HepG2 (cell line): Measurements from ENCODE around the gene PKN2. TPM values are rescaled to one million over a fixed set of nuclear protein-coding genes. Genes with fewer than 3 reads are reported as not detected.
"Not testable (repeated sequence)": the region's sequence is repeated elsewhere in the genome, so short reads cannot be mapped to it uniquely, and the experiment has no call there.

Source experiments
- ATAC-seq: fragments of 200-7000 bp; cut with Tn5 transposase; 3 replicates; pipeline ENCODE4 v1.9.1; 2020; ENCODE audit warnings: mild to moderate bottlenecking, moderate library complexity
- BruUV-seq: library from RNA; stranded (reverse); fragments of 400-500 nt; replicated peaks from 2 replicates; lab custom pipeline; 2021; lab: Mats Ljungman, UMichigan
- CTCF ChIA-PET: fragments of 300-600 bp; formaldehyde crosslinking; extraction: SDS; loops from one replicate; lab custom pipeline; 2021; ENCODE audit warnings: low total read pairs, inconsistent platforms, low intra/inter-chr PET ratio; lab: Yijun Ruan, JAX
- POLR2A ChIA-PET: fragments of 350-600 bp; sonication (Branson Sonifier 250); formaldehyde crosslinking; loops from one replicate; lab custom pipeline; 2020; ENCODE audit warnings: antibody characterized with exemption, inconsistent platforms; lab: Yijun Ruan, JAX
- DNase-seq: peaks from one replicate; pipeline ENCODE4 v3.0.0-alpha.2; 2015; ENCODE audit warnings: low spot score
- FAIRE-seq: peaks from 3 replicates; lab custom pipeline; 2011; peaks lifted over from hg19 to GRCh38; lab: Jason Lieb, UNC
- H2AFZ ChIP-seq: one replicate; pipeline ENCODE4 v1.6.1; 2011; ENCODE audit warnings: low read length, inconsistent platforms
- H3K27ac ChIP-seq: fragments of 300-600 bp; 3 replicates; pipeline ENCODE4 v1.8.0; 2011; ENCODE audit warnings: mixed run types, mild to moderate bottlenecking, mixed read lengths, low read length, inconsistent platforms; ENCODE audit not compliant: insufficient read depth; ENCODE audit errors: extremely low read length
- H3K27me3 ChIP-seq, 2 experiments: fragments of 200-600 bp in 1 of 2; 2 replicates in 1 of 2; 3 replicates in 1 of 2; pipeline versions ENCODE4 v1.6.0 to v1.8.0; 2011; ENCODE audit warnings: low read length in 2 of 2, mild to moderate bottlenecking in 2 of 2, moderate library complexity in 2 of 2, inconsistent platforms in 1 of 2; ENCODE audit not compliant: insufficient read depth in 2 of 2, control insufficient read depth in 1 of 2
- H3K36me3 ChIP-seq, 2 experiments: fragments of 200-600 bp in 1 of 2; replicated peaks in 1 of 2; 2 replicates in 1 of 2; 3 replicates in 1 of 2; pipeline versions ENCODE4 v1.5.1 to v1.8.0; 2011; ENCODE audit warnings: low read length in 2 of 2, inconsistent platforms in 1 of 2; ENCODE audit not compliant: insufficient read depth in 2 of 2, control insufficient read depth in 1 of 2
- H3K4me1 ChIP-seq: 2 replicates; pipeline ENCODE4 v1.5.1; 2012; ENCODE audit warnings: low read length, inconsistent platforms; ENCODE audit not compliant: insufficient read depth
- H3K4me2 ChIP-seq: 2 replicates; pipeline ENCODE4 v1.6.0; 2011; ENCODE audit warnings: low read depth, low read length, inconsistent platforms
- H3K4me3 ChIP-seq, 3 experiments: fragments of 200-600 bp in 1 of 3; sonication (generic), shearing (Covaris generic) in 1 of 3; replicated peaks in 1 of 3; 2 replicates each; pipeline ENCODE4 v1.5.1; 2011 to 2016; ENCODE audit warnings: low read length in 3 of 3, inconsistent platforms in 2 of 3, low read depth in 2 of 3, mild to moderate bottlenecking in 2 of 3, control low read depth in 1 of 3, mixed read lengths in 1 of 3; ENCODE audit not compliant: insufficient read depth in 1 of 3
- H3K79me2 ChIP-seq: one replicate; pipeline ENCODE4 v1.6.1; 2011; ENCODE audit warnings: low read length, inconsistent platforms; ENCODE audit not compliant: insufficient read depth
- H3K9ac ChIP-seq: 2 replicates; pipeline ENCODE4 v1.6.0; 2011; ENCODE audit warnings: mild to moderate bottlenecking, low read depth, low read length, inconsistent platforms; ENCODE audit not compliant: insufficient read depth
- H3K9me3 ChIP-seq: 2 replicates; pipeline ENCODE4 v1.5.1; 2012; ENCODE audit warnings: mild to moderate bottlenecking, low read length
- H4K20me1 ChIP-seq: 2 replicates; pipeline ENCODE4 v1.6.0; 2011; ENCODE audit warnings: inconsistent platforms, mild to moderate bottlenecking, low read length, moderate library complexity; ENCODE audit not compliant: insufficient read depth
- ZNF318 ChIP-seq: sonication (generic); formaldehyde crosslinking; IDR thresholded peaks from 2 replicates; pipeline ENCODE4 v1.4.0; 2020; ENCODE audit warnings: mild to moderate bottlenecking, missing genetic modification reagents
- ZNF598 ChIP-seq: sonication (generic); formaldehyde crosslinking; IDR thresholded peaks from 2 replicates; pipeline ENCODE4 v1.5.1; 2020; ENCODE audit warnings: mild to moderate bottlenecking, missing genetic modification reagents, borderline replicate concordance
- WGBS: methylation state at CpG from one replicate; pipeline ENCODE4 v1.1.6; 2017; ENCODE audit warnings: low lambda C conversion rate; 5-methylcytosine and 5-hydroxymethylcytosine counted together
- in situ Hi-C: cut with HindIII; loops from 2 replicates; pipeline ENCODE4 v1.10.0; 2017; ENCODE audit warnings: low pct_unique_long_range_greater_than_20kb; ENCODE audit not compliant: extremely low pct_ligation_motif_present
- intact Hi-C: fragments of 100-400 bp; cut with micrococcal nuclease; formaldehyde crosslinking; loops from one replicate; pipeline ENCODE4 v1.10.0; 2022; ENCODE audit not compliant: unreplicated experiment
- polyA plus RNA-seq, 8 experiments: library from polyadenylated mRNA; depleted of rRNA in 3 of 8; stranded (reverse) in 7 of 8; unstranded in 1 of 8; fragments of >200 nt; fragmentation: Illumina TruSeq in 4 of 8; extraction: Trizol in 4 of 8; gene quantifications; 2 replicates each; pipeline versions ENCODE4 v1.2.1 to v1.2.3, GENCODE V29; 2011 to 2016; ENCODE audit warnings: low read depth in 4 of 8, missing spikeins in 1 of 8, mixed read lengths in 1 of 8; ENCODE audit not compliant: insufficient read depth in 1 of 8
- total RNA-seq, 5 experiments: library from RNA; depleted of rRNA; stranded (reverse); fragments of >200 nt; fragmentation: Illumina TruSeq; extraction: Trizol; gene quantifications; 2 replicates each; pipeline ENCODE4 v1.2.3, GENCODE V29; 2016; ENCODE audit warnings: low read depth in 1 of 5

Gene PKN2
- total and polyA plus RNA-seq, 2 of the 13 experiments (the other 11 are each of a cell fraction or from before 2014, with no cell fraction given) = 17.0 to 29.4 TPM

GRCh38 chr1:88712907-88713306, 28.8 kb downstream of the PKN2 start:
- CTCF ChIA-PET, H3K9me3 ChIP-seq, FAIRE-seq, H2AFZ ChIP-seq, H3K27me3 ChIP-seq, H4K20me1 ChIP-seq, H3K9ac ChIP-seq, intact Hi-C loops, H3K27ac ChIP-seq, POLR2A ChIA-PET, H3K4me2 ChIP-seq, H3K36me3 ChIP-seq, BruUV-seq, DNase-seq, in situ Hi-C loops, H3K4me1 ChIP-seq, H3K4me3 ChIP-seq, ATAC-seq: not testable (repeated sequence)
- H3K79me2 ChIP-seq = peaks cover 46% of the 10 kb centered on the region
- 100% methylated on average over 1 of the region's 1 CpG for WGBS

- H3K9ac ChIP-seq, H2AFZ ChIP-seq, H3K27ac ChIP-seq, intact Hi-C loops, FAIRE-seq, POLR2A ChIA-PET, BruUV-seq, H3K4me3 ChIP-seq, H3K9me3 ChIP-seq, H3K4me2 ChIP-seq, H3K36me3 ChIP-seq, DNase-seq, H4K20me1 ChIP-seq, CTCF ChIA-PET, in situ Hi-C loops, H3K4me1 ChIP-seq, ATAC-seq, H3K27me3 ChIP-seq: not testable (repeated sequence)
- 66% methylated on average over 2 of the region's 2 CpGs for WGBS
- H3K79me2 ChIP-seq = peaks cover 42% of the 10 kb centered on the region
Observed at GRCh38 chr1:88716571-88716970, 32.5 kb downstream of the PKN2 start.

GRCh38 chr1:88722492-88722891, 38.4 kb downstream of the PKN2 start:
- ChIA-PET POLR2A (no interaction called here), CTCF (no interaction called here)
- ATAC-seq = no peak
- DNase-seq = no peak
- Histone ChIP-seq H3K4me2 (no peak overlapping the region), H3K27me3 (no peaks in the 10 kb centered on the region), H2AFZ (no peak overlapping the region), H3K4me3 (no peak overlapping the region), H3K9ac (no peak overlapping the region), H3K9me3 (no peaks in the 10 kb centered on the region), H3K4me1 (no peaks in the 10 kb centered on the region), H3K36me3 (no peaks in the 10 kb centered on the region), H4K20me1 (no peaks in the 10 kb centered on the region), H3K79me2 (peaks cover 70% of the 10 kb centered on the region), H3K27ac (no peak overlapping the region)
- FAIRE-seq = no peak
- intact Hi-C loops (no loop called here), in situ Hi-C loops (no loop called here)
- BruUV-seq = no TSS peak
- WGBS = 95% methylated on average over 5 of the region's 5 CpGs
- no peak for TF ChIP-seq ZNF318 (CRISPR knock-in tag)
- no peak for TF ChIP-seq ZNF598 (CRISPR knock-in tag)
